ENCODE measurements around the gene CCDC57.

GRCh38 chr17:82149401-82150099 lies 63.1 kb downstream of the CCDC57 start:
- TF ChIP-seq POLR2A (IDR thresholded peaks at IDR 0.05): no peak
- no peak for TF ChIP-seq CTCF (IDR thresholded peaks at IDR 0.05)
